Breast epithelium (tissue), 4 donors: ENCODE data around the gene ADAMTS19. TPM values are rescaled to one million over a fixed set of nuclear protein-coding genes. Genes with fewer than 3 reads are reported as not detected.
"Not testable (repeated sequence)": the region's sequence is repeated elsewhere in the genome, so short reads cannot be mapped to it uniquely, and the experiment has no call there.

Experiments used
- DNase-seq, 2 donors: peaks; one replicate each; pipeline ENCODE4 v3.0.0-alpha.2; 2019; ENCODE audit warnings: low spot score in 2 of 2
- H3K27ac ChIP-seq, 2 donors: fragments of 200-600 bp; sonication (generic) in 1 of 2; one replicate each; pipeline ENCODE4 v1.5.1; 2016 to 2019; ENCODE audit warnings: mild to moderate bottlenecking in 1 of 2
- H3K27me3 ChIP-seq, 2 donors: fragments of 200-600 bp; sonication (generic) in 1 of 2; one replicate each; pipeline versions ENCODE4 v1.5.1 to v1.6.0; 2017 to 2019; ENCODE audit warnings: control low read depth in 1 of 2, mild to moderate bottlenecking in 1 of 2
- H3K36me3 ChIP-seq: fragments of 200-600 bp; one replicate; pipeline ENCODE4 v1.5.1; 2019
- H3K4me1 ChIP-seq, 2 donors: fragments of 200-600 bp; sonication (generic); one replicate each; pipeline ENCODE4 v1.5.1; 2016 to 2019; ENCODE audit warnings: control low read depth in 1 of 2
- H3K4me3 ChIP-seq, 3 donors: fragments of 200-600 bp; sonication (generic); 1 replicate in 2 of 3; 2 replicates in 1 of 3; pipeline ENCODE4 v1.5.1; 2016 to 2019; ENCODE audit warnings: mild to moderate bottlenecking in 3 of 3, moderate library complexity in 2 of 3
- H3K9me3 ChIP-seq, 2 donors: fragments of 200-600 bp; sonication (generic) in 1 of 2; one replicate each; pipeline ENCODE4 v1.5.1; 2016 to 2019; ENCODE audit warnings: control low read depth in 1 of 2
- POLR2A ChIP-seq: fragments of 450-650 bp; IDR thresholded peaks from one replicate; pipeline ENCODE4 v1.6.1; 2016; ENCODE audit warnings: antibody characterized with exemption, mild to moderate bottlenecking, moderate library complexity
- POLR2AphosphoS5 ChIP-seq, 3 donors: sonication (generic); formaldehyde crosslinking; IDR thresholded peaks; one replicate each; pipeline ENCODE4 v1.6.1; 2017; ENCODE audit warnings: antibody characterized with exemption in 3 of 3
- intact Hi-C: fragments of 100-400 bp; cut with DNase I; formaldehyde crosslinking; loops from one replicate; pipeline ENCODE4 v1.15.1; 2023; ENCODE audit warnings: low total_unique reads
- total RNA-seq, 3 donors: library from RNA; depleted of rRNA; stranded (reverse); fragments of >200 nt; gene quantifications; one replicate each; pipeline ENCODE4 v1.1.0, GENCODE V29; 2016
- TF ChIP-seq, protein P1 (sequence below), 3 donors: fragments of 450-650 bp; IDR thresholded peaks; one replicate each; pipeline ENCODE4 v1.5.1; 2016 to 2017; ENCODE audit warnings: antibody characterized with exemption in 3 of 3, mild to moderate bottlenecking in 3 of 3, moderate library complexity in 3 of 3

Gene ADAMTS19
- total RNA-seq, 3 donors from 2014 or later, result 0.29 to 0.98 TPM; not detected in 1

- Histone ChIP-seq H3K4me1 (no peaks in the 10 kb centered on the region), H3K4me3 (no peak overlapping the region), H3K27me3 (no peaks in the 10 kb centered on the region), H3K27ac (no peak overlapping the region), H3K9me3 (no peaks in the 10 kb centered on the region), H3K36me3 (no peaks in the 10 kb centered on the region)
- TF ChIP-seq POLR2AphosphoS5 (IDR thresholded peaks at IDR 0.05) (no peak), POLR2A (no peak)
- TF ChIP-seq, protein P1, sequence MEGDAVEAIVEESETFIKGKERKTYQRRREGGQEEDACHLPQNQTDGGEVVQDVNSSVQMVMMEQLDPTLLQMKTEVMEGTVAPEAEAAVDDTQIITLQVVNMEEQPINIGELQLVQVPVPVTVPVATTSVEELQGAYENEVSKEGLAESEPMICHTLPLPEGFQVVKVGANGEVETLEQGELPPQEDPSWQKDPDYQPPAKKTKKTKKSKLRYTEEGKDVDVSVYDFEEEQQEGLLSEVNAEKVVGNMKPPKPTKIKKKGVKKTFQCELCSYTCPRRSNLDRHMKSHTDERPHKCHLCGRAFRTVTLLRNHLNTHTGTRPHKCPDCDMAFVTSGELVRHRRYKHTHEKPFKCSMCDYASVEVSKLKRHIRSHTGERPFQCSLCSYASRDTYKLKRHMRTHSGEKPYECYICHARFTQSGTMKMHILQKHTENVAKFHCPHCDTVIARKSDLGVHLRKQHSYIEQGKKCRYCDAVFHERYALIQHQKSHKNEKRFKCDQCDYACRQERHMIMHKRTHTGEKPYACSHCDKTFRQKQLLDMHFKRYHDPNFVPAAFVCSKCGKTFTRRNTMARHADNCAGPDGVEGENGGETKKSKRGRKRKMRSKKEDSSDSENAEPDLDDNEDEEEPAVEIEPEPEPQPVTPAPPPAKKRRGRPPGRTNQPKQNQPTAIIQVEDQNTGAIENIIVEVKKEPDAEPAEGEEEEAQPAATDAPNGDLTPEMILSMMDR (IDR thresholded peaks at IDR 0.05), result no peak
- intact Hi-C loops, result no loop called here
- DNase-seq, result no peak
Observed at GRCh38 chr5:129547137-129547536, 87.0 kb downstream of the ADAMTS19 start.

- intact Hi-C loops, result no loop called here
- no peak overlapping the region for H3K27ac ChIP-seq
- H3K27me3 ChIP-seq, result no peaks in the 10 kb centered on the region
- no peak for DNase-seq
- H3K36me3 ChIP-seq, result no peaks in the 10 kb centered on the region
- no peaks in the 10 kb centered on the region for H3K4me1 ChIP-seq
- no peaks in the 10 kb centered on the region for H3K9me3 ChIP-seq
- H3K4me3 ChIP-seq, result no peak overlapping the region
- TF ChIP-seq, protein P1 (IDR thresholded peaks at IDR 0.05), result no peak
Observed at GRCh38 chr5:129554134-129554904, 94.2 kb downstream of the ADAMTS19 start.

DNA sequence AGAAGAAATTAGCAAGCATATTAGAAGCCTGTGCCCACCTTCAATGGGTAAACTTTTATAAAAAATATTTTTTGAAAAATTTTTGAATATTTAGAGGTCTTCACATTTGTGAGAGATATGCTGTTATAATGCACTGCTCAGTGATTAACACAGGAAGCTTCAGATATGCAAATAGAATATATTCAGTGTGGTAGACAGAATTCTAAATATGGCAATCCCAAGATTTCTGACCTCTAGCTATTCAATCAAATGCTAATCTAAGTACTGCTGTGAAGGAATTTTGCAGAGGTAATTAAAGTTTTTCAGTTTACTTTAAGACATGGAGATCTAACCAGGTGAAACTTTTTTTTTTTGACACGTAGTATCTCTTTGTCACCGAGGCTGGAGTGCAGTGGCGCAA lies 103.5 kb downstream of the ADAMTS19 start:
- Histone ChIP-seq H3K27ac (no peak overlapping the region), H3K4me3 (no peak overlapping the region), H3K9me3 (no peaks in the 10 kb centered on the region), H3K27me3 (no peaks in the 10 kb centered on the region), H3K36me3 (no peaks in the 10 kb centered on the region), H3K4me1 (no peaks in the 10 kb centered on the region)
- TF ChIP-seq POLR2A, result no peak
- no peak for TF ChIP-seq POLR2AphosphoS5 (IDR thresholded peaks at IDR 0.05)
- TF ChIP-seq, protein P1 (IDR thresholded peaks at IDR 0.05), result no peak
- intact Hi-C loops, result no loop called here
- no peak for DNase-seq

DNA sequence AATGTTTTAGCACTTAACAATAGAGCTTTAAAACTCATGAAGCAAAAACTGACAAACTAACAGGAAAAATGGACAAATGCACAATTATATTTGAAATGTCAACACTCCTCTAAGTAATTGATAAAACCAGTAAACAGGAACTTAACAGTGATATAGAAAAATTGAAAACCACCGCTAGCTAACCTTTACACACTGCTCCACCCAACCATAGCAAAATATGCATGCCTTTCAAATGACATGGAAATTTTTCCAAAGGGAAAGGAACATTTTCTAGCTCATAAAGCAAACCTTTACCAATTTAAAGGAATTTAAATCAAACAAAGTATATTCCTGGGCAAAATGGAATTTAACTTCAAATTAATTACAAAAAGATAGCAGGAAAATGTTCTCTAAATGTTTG lies 109.2 kb downstream of the ADAMTS19 start:
- no peak for DNase-seq
- no peak overlapping the region for H3K27ac ChIP-seq
- intact Hi-C loops, result no loop called here
- H3K4me3 ChIP-seq, result no peak overlapping the region
- no peaks in the 10 kb centered on the region for H3K9me3 ChIP-seq
- no peaks in the 10 kb centered on the region for H3K27me3 ChIP-seq
- H3K4me1 ChIP-seq, result no peaks in the 10 kb centered on the region
- no peaks in the 10 kb centered on the region for H3K36me3 ChIP-seq
- TF ChIP-seq, protein P1 (IDR thresholded peaks at IDR 0.05), result no peak
- TF ChIP-seq POLR2AphosphoS5 (IDR thresholded peaks at IDR 0.05) (no peak), POLR2A (no peak)

GRCh38 chr5:129572060-129572459 lies 112.0 kb downstream of the ADAMTS19 start:
- H3K4me1 ChIP-seq, result no peaks in the 10 kb centered on the region
- no peaks in the 10 kb centered on the region for H3K36me3 ChIP-seq
- H3K4me3 ChIP-seq, result no peak overlapping the region
- TF ChIP-seq, protein P1 (IDR thresholded peaks at IDR 0.05), result no peak
- TF ChIP-seq POLR2AphosphoS5 (IDR thresholded peaks at IDR 0.05) (no peak), POLR2A (no peak)
- intact Hi-C loops, result no loop called here
- no peak for DNase-seq
- no peaks in the 10 kb centered on the region for H3K9me3 ChIP-seq
- no peak overlapping the region for H3K27ac ChIP-seq
- no peaks in the 10 kb centered on the region for H3K27me3 ChIP-seq

- H3K36me3 ChIP-seq, intact Hi-C loops: not testable (repeated sequence)
Observed at GRCh38 chr5:129584496-129584895, 124.4 kb downstream of the ADAMTS19 start.

More at GRCh38 chr5:129584496-129584895, 124.4 kb downstream of the ADAMTS19 start:
- H3K27ac ChIP-seq, DNase-seq, H3K9me3 ChIP-seq, H3K27me3 ChIP-seq, H3K4me3 ChIP-seq, H3K4me1 ChIP-seq: not testable (repeated sequence)
